Measurements from ENCODE around the gene LRP2. TPM values are rescaled to one million over a fixed set of nuclear protein-coding genes. Genes with fewer than 3 reads are reported as not detected.

The LRP2 gene
- total RNA-seq, 4 donors from 2014 or later: not detected

DNA sequence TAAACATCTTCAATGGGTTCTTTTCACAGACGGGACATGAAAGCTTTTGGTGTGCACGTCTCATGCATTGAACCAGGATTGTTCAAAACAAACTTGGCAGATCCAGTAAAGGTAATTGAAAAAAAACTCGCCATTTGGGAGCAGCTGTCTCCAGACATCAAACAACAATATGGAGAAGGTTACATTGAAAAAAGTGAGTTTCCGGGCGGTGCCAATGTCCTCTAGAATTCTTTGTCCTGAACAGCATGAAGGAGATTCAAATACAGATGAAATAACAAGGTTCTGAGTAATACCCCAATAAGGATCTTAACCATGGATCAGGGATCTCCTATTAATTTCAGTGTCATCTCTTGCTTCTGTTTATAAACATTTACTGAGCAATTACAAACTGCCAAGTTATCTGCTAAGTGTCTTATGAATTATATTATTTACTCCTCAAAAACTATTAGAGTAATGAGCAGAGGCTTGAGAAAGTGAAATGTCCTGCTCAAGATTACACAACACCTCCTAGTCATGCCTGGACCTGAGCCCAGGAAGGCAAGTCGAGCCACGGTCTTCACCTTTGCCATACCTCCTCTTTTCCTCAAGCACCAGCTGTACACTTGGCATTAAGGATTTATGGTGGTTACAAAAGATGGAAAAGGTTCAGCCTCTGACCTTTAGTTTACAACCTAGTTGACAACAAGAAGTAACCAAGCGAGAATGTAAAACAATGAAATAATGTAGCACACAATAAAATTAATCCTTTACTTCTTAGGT lies 270.4 kb downstream of the LRP2 start:
- no peak overlapping the region for H3K27ac ChIP-seq
- H3K36me3 ChIP-seq: no peaks in the 10 kb centered on the region
- WGBS, 2 donors: 75 to 76% methylated on average over 8 of the region's 8 CpGs
- DNase-seq (ENCODE audit: low spot score in 2 of 2): peak; percentile 16 to 33
- H3K4me3 ChIP-seq: no peak overlapping the region
- peaks cover 0 to 5% (median 2%) of the 10 kb centered on the region in 4 donors for H3K4me1 ChIP-seq
- no peaks in the 10 kb centered on the region for H3K9me3 ChIP-seq
- no peak for TF ChIP-seq EP300 (IDR thresholded peaks at IDR 0.05)
- no peak for TF ChIP-seq POLR2A (IDR thresholded peaks at IDR 0.05)
- TF ChIP-seq, protein P1, sequence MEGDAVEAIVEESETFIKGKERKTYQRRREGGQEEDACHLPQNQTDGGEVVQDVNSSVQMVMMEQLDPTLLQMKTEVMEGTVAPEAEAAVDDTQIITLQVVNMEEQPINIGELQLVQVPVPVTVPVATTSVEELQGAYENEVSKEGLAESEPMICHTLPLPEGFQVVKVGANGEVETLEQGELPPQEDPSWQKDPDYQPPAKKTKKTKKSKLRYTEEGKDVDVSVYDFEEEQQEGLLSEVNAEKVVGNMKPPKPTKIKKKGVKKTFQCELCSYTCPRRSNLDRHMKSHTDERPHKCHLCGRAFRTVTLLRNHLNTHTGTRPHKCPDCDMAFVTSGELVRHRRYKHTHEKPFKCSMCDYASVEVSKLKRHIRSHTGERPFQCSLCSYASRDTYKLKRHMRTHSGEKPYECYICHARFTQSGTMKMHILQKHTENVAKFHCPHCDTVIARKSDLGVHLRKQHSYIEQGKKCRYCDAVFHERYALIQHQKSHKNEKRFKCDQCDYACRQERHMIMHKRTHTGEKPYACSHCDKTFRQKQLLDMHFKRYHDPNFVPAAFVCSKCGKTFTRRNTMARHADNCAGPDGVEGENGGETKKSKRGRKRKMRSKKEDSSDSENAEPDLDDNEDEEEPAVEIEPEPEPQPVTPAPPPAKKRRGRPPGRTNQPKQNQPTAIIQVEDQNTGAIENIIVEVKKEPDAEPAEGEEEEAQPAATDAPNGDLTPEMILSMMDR (IDR thresholded peaks at IDR 0.05): no peak
- no peaks in the 10 kb centered on the region for H3K27me3 ChIP-seq

DNA sequence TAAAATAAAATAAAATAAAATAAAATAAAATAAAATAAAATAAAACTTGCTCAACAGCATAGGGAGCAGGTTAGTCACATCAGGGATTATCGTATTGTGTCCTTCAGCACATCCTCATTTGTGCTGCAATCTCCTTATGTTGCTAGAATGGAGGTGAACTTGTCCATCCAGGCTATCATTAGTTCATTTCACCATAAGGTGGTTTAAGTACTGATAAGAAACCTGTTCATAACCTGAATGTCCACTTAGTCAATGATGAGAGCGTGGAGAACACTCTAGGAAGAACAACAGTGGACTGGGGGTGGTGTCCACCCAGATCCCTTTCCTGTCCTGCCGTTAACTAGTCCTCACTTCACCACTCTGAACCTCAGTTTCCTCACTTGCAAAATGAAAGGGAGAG lies 271.1 kb downstream of the LRP2 start:
- H3K4me3 ChIP-seq: no peak overlapping the region
- peaks cover 0 to 5% (median 2%) of the 10 kb centered on the region in 4 donors for H3K4me1 ChIP-seq
- H3K27ac ChIP-seq: no peak overlapping the region
- no peaks in the 10 kb centered on the region for H3K9me3 ChIP-seq
- no peak for DNase-seq (ENCODE audit: low spot score in 2 of 2)
- no peaks in the 10 kb centered on the region for H3K27me3 ChIP-seq
- H3K36me3 ChIP-seq: no peaks in the 10 kb centered on the region
- TF ChIP-seq POLR2A (IDR thresholded peaks at IDR 0.05): no peak
- TF ChIP-seq, protein P1 (IDR thresholded peaks at IDR 0.05): no peak
- no peak for TF ChIP-seq EP300 (IDR thresholded peaks at IDR 0.05)
- 92 to 93% methylated on average over 3 of the region's 3 CpGs for WGBS, 2 donors

DNA sequence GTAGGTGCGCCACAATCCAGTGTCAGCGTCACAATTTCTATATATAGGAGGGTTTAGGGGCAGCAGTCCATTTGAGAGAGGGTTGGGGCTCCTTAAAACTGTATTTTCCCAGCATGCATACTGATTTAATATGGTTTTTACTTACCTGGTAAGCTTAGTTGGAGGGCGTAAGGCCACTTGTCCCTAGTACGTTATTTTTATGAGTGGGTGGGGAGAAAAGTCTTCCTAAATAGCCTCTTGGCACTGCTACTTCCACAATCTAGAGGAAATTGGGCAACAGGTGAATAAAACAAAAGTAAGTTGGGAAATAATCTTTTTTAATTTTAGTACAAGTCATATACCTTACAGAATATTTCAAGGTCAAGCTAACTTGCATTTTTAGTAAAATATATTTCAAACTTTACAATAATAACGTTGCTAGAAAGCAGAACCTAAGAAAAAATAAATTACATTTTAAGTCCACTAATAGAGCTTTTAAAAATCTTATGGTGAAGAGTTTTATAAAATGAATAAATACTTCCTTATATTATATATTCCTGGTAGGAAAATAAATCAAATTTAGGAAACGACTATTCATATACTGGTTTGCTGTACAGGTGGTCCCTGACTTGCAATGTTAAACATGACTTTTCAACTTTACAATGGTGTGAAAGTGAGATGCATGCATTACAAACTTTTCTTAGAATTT lies 272.1 kb downstream of the LRP2 start:
- Histone ChIP-seq H3K27ac (no peak overlapping the region), H3K4me3 (no peak overlapping the region), H3K27me3 (no peaks in the 10 kb centered on the region), H3K9me3 (no peaks in the 10 kb centered on the region), H3K4me1 (peaks cover 0 to 3% (median 0%) of the 10 kb centered on the region in 4 donors), H3K36me3 (no peaks in the 10 kb centered on the region)
- no peak for DNase-seq (ENCODE audit: low spot score in 2 of 2)
- 72 to 78% methylated on average over 6 of the region's 6 CpGs for WGBS, 2 donors
- TF ChIP-seq EP300 (IDR thresholded peaks at IDR 0.05): no peak
- TF ChIP-seq POLR2A (IDR thresholded peaks at IDR 0.05): no peak
- TF ChIP-seq, protein P1 (IDR thresholded peaks at IDR 0.05): no peak

DNA sequence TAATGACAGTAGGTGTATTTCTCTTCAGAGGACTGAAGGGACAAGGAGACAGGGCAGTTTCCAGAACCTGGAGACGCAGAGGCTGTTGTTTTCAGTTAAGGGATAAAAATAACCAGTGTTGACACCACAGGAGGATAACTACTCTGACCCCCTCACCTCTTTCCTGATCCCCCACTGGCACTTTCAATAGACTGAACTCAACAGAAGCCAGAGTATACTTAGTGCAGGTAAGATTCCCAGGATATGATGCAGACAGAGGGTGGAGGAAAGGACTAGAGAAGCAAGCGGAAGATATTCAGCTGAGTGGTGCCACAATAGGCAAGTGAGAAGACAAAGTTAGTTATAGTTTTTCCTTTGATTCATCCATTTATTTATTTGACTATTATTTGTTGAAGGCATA lies 273.2 kb downstream of the LRP2 start:
- no peaks in the 10 kb centered on the region for H3K4me1 ChIP-seq
- no peaks in the 10 kb centered on the region for H3K36me3 ChIP-seq
- no peaks in the 10 kb centered on the region for H3K9me3 ChIP-seq
- no peaks in the 10 kb centered on the region for H3K27me3 ChIP-seq
- TF ChIP-seq EP300 (IDR thresholded peaks at IDR 0.05): no peak
- TF ChIP-seq, protein P1 (IDR thresholded peaks at IDR 0.05): no peak
- TF ChIP-seq POLR2A (IDR thresholded peaks at IDR 0.05): no peak
- no peak for DNase-seq (ENCODE audit: low spot score in 2 of 2)
- H3K27ac ChIP-seq: no peak overlapping the region
- no peak overlapping the region for H3K4me3 ChIP-seq
- 61 to 72% methylated on average over 2 of the region's 2 CpGs for WGBS, 2 donors

DNA sequence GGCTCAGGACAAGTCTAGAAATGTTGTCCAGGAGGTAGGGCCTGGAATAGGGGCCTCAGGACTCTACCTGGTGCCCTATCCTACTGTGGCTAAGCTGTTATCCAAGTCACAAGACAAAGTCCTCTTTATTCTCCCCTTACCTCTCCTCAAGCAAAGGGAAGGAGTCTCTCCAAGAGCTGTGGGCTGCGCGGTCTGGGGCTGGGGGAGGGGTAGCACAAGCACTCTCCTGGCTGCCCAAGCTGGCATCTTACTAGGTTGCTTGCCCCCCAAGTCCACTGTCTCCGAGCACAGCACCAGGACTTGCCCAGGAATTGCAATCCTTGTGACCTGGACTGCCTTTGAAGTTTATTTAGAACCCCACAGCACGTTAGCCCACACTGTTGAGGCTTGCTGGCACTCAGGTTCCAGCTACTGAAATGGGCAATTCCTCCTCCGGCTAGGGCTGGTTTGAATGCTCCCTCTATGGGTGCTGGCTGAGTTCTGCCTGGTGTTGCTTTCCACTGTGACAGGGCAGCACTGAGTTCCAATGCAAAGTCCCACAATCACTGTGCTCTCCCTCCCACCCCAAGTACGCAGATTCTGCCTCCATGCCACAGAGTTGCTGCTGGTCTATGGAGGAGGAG lies 274.5 kb downstream of the LRP2 start:
- 60 to 69% methylated on average over 4 to 6 of the region's 6 CpGs for WGBS, 2 donors
- TF ChIP-seq POLR2A (IDR thresholded peaks at IDR 0.05) (no peak), EP300 (IDR thresholded peaks at IDR 0.05) (no peak)
- TF ChIP-seq, protein P1 (IDR thresholded peaks at IDR 0.05): no peak
- Histone ChIP-seq H3K27me3 (no peaks in the 10 kb centered on the region), H3K9me3 (no peaks in the 10 kb centered on the region), H3K27ac (no peak overlapping the region), H3K4me1 (no peaks in the 10 kb centered on the region), H3K4me3 (no peak overlapping the region), H3K36me3 (no peaks in the 10 kb centered on the region)
- no peak for DNase-seq (ENCODE audit: low spot score in 2 of 2)
